T-helper 1 cell treated with Interleukin-12 subunit alpha and Interleukin-12 subunit beta and Interleukin-4 antibody, amounts not matched to agents 30 μg/mL and 1 μg/mL, for 36 hours (primary cell): ENCODE measurements around the gene PPP2R3B.

ENCODE experiments used
- H3K27ac Mint-ChIP-seq: one replicate; pipeline ENCODE4 v1.8.0; 2021; ENCODE audit warnings: mild to moderate bottlenecking, mixed read lengths
- H3K27me3 Mint-ChIP-seq: one replicate; pipeline ENCODE4 v1.8.0; 2021; ENCODE audit warnings: low read depth, mixed read lengths
- H3K36me3 Mint-ChIP-seq: one replicate; pipeline ENCODE4 v1.8.0; 2021; ENCODE audit warnings: low read depth, mixed read lengths
- H3K4me1 Mint-ChIP-seq: one replicate; pipeline ENCODE4 v1.8.0; 2021; ENCODE audit warnings: low read depth, mixed read lengths
- H3K4me3 Mint-ChIP-seq: one replicate; pipeline ENCODE4 v1.8.0; 2021; ENCODE audit warnings: mild to moderate bottlenecking, moderate library complexity, mixed read lengths
- H3K9me3 Mint-ChIP-seq: one replicate; pipeline ENCODE4 v1.8.0; 2021; ENCODE audit warnings: mixed read lengths

PPP2R3B gene

GRCh38 chrX:370244-370962 lies 16.3 kb downstream of the PPP2R3B start:
- Mint-ChIP-seq H3K4me3 (peak overlapping the region; percentile 40), H3K27me3 (peaks cover 37% of the 10 kb centered on the region), H3K4me1 (peaks cover 16% of the 10 kb centered on the region), H3K36me3 (peaks cover 3% of the 10 kb centered on the region), H3K27ac (no peak overlapping the region), H3K9me3 (no peaks in the 10 kb centered on the region)

- Mint-ChIP-seq H3K27me3 (peaks cover 29% of the 10 kb centered on the region), H3K4me1 (peaks cover 12% of the 10 kb centered on the region)
These were observed 17.1 kb downstream of the PPP2R3B start for GRCh38 chrX:369563-370101.

GRCh38 chrX:368811-369562 lies 17.7 kb downstream of the PPP2R3B start:
- Mint-ChIP-seq H3K9me3 (no peaks in the 10 kb centered on the region), H3K36me3 (peaks cover 3% of the 10 kb centered on the region), H3K27me3 (peaks cover 23% of the 10 kb centered on the region), H3K27ac (no peak overlapping the region), H3K4me3 (no peak overlapping the region), H3K4me1 (peaks cover 12% of the 10 kb centered on the region)

More at GRCh38 chrX:369563-370101, 17.1 kb downstream of the PPP2R3B start:
- H3K27ac Mint-ChIP-seq = no peak overlapping the region
- no peaks in the 10 kb centered on the region for H3K9me3 Mint-ChIP-seq
- H3K36me3 Mint-ChIP-seq = peaks cover 3% of the 10 kb centered on the region
- no peak overlapping the region for H3K4me3 Mint-ChIP-seq

- Mint-ChIP-seq H3K9me3 (peaks cover 9% of the 10 kb centered on the region), H3K4me1 (peaks cover 11% of the 10 kb centered on the region), H3K27ac (no peak overlapping the region), H3K4me3 (no peak overlapping the region), H3K36me3 (peaks cover 8% of the 10 kb centered on the region), H3K27me3 (peaks cover 19% of the 10 kb centered on the region)
These were observed 18.8 kb downstream of the PPP2R3B start for GRCh38 chrX:367866-368265.

GRCh38 chrX:367349-367748 lies 19.4 kb downstream of the PPP2R3B start:
- H3K27ac Mint-ChIP-seq = no peak overlapping the region
- H3K4me3 Mint-ChIP-seq = no peak overlapping the region
- H3K4me1 Mint-ChIP-seq = peaks cover 9% of the 10 kb centered on the region
- H3K36me3 Mint-ChIP-seq = peaks cover 9% of the 10 kb centered on the region
- H3K27me3 Mint-ChIP-seq = peaks cover 16% of the 10 kb centered on the region
- peaks cover 11% of the 10 kb centered on the region for H3K9me3 Mint-ChIP-seq

- peaks cover 35% of the 10 kb centered on the region for H3K36me3 Mint-ChIP-seq
- H3K27ac Mint-ChIP-seq = no peak overlapping the region
- peaks cover 35% of the 10 kb centered on the region for H3K9me3 Mint-ChIP-seq
These were observed 22.9 kb downstream of the PPP2R3B start for GRCh38 chrX:363621-364375.

GRCh38 chrX:362937-363620 lies 23.6 kb downstream of the PPP2R3B start:
- H3K9me3 Mint-ChIP-seq = peaks cover 35% of the 10 kb centered on the region
- H3K4me1 Mint-ChIP-seq = peaks cover 4% of the 10 kb centered on the region
- H3K4me3 Mint-ChIP-seq = no peak overlapping the region
- H3K27me3 Mint-ChIP-seq = no peaks in the 10 kb centered on the region
- H3K27ac Mint-ChIP-seq = no peak overlapping the region
- peaks cover 38% of the 10 kb centered on the region for H3K36me3 Mint-ChIP-seq

More at GRCh38 chrX:363621-364375, 22.9 kb downstream of the PPP2R3B start:
- Mint-ChIP-seq H3K27me3 (no peaks in the 10 kb centered on the region), H3K4me3 (no peak overlapping the region), H3K4me1 (peaks cover 4% of the 10 kb centered on the region)

- H3K36me3 Mint-ChIP-seq = peaks cover 44% of the 10 kb centered on the region
These were observed 24.4 kb downstream of the PPP2R3B start for GRCh38 chrX:362351-362750.

GRCh38 chrX:361231-362145 lies 25.2 kb downstream of the PPP2R3B start:
- Mint-ChIP-seq H3K4me1 (peaks cover 14% of the 10 kb centered on the region), H3K4me3 (no peak overlapping the region), H3K36me3 (peaks cover 49% of the 10 kb centered on the region), H3K27me3 (no peaks in the 10 kb centered on the region), H3K27ac (no peak overlapping the region), H3K9me3 (peaks cover 48% of the 10 kb centered on the region)

More at GRCh38 chrX:362351-362750, 24.4 kb downstream of the PPP2R3B start:
- H3K27me3 Mint-ChIP-seq = no peaks in the 10 kb centered on the region
- H3K4me1 Mint-ChIP-seq = peaks cover 6% of the 10 kb centered on the region
- H3K4me3 Mint-ChIP-seq = no peak overlapping the region
- H3K27ac Mint-ChIP-seq = no peak overlapping the region
- H3K9me3 Mint-ChIP-seq = peaks cover 41% of the 10 kb centered on the region

GRCh38 chrX:360496-361150 lies 26.1 kb downstream of the PPP2R3B start:
- Mint-ChIP-seq H3K27me3 (no peaks in the 10 kb centered on the region), H3K4me1 (peaks cover 16% of the 10 kb centered on the region), H3K4me3 (no peak overlapping the region), H3K27ac (no peak overlapping the region), H3K9me3 (peaks cover 48% of the 10 kb centered on the region), H3K36me3 (peaks cover 49% of the 10 kb centered on the region)

- H3K9me3 Mint-ChIP-seq = peaks cover 47% of the 10 kb centered on the region
- no peak overlapping the region for H3K4me3 Mint-ChIP-seq
- H3K27me3 Mint-ChIP-seq = no peaks in the 10 kb centered on the region
- H3K27ac Mint-ChIP-seq = no peak overlapping the region
- peaks cover 20% of the 10 kb centered on the region for H3K4me1 Mint-ChIP-seq
- peaks cover 49% of the 10 kb centered on the region for H3K36me3 Mint-ChIP-seq
These were observed 28.0 kb downstream of the PPP2R3B start for GRCh38 chrX:358651-359143.

GRCh38 chrX:357693-358471 lies 28.8 kb downstream of the PPP2R3B start:
- peak overlapping the region; percentile 67 for H3K4me3 Mint-ChIP-seq
- peak overlapping the region; percentile 93 for H3K27ac Mint-ChIP-seq
- peaks cover 20% of the 10 kb centered on the region for H3K4me1 Mint-ChIP-seq
- H3K27me3 Mint-ChIP-seq = no peaks in the 10 kb centered on the region
- peaks cover 44% of the 10 kb centered on the region for H3K36me3 Mint-ChIP-seq
- peaks cover 39% of the 10 kb centered on the region for H3K9me3 Mint-ChIP-seq
